HCT116 (cell line): Measurements from ENCODE around the gene IRF2BP2. TPM values are rescaled to one million over a fixed set of nuclear protein-coding genes. Genes with fewer than 3 reads are reported as not detected.
A peak's percentile ranks its signal among the peaks of the same experiment; 100 is the strongest.

Experiments used
- ATAC-seq: fragments of 200-7000 bp; cut with Tn5 transposase; 2 replicates; pipeline ENCODE4 v1.9.1; 2020; ENCODE audit warnings: mild to moderate bottlenecking, moderate library complexity
- BruUV-seq: library from RNA; stranded (reverse); fragments of 400-500 nt; replicated peaks from 2 replicates; lab custom pipeline; 2021; lab: Mats Ljungman, UMichigan
- CTCF ChIA-PET: fragments of 300-600 bp; sonication (Branson Sonifier 250); formaldehyde crosslinking; loops from one replicate; lab custom pipeline; 2021; ENCODE audit warnings: antibody characterized with exemption; lab: Charles Lee
- POLR2A ChIA-PET: fragments of 300-600, 350-600 bp; sonication (Branson Sonifier 250); formaldehyde crosslinking; loops from one replicate; lab custom pipeline; 2021; ENCODE audit warnings: antibody characterized with exemption; lab: Charles Lee
- RAD21 ChIA-PET, 2 experiments: fragments of 300-600 bp; sonication (Branson Sonifier 250); formaldehyde crosslinking; loops; one replicate each; lab custom pipeline; 2023; ENCODE audit warnings: low total read pairs in 2 of 2; ENCODE audit not compliant: uncharacterized antibody in 2 of 2, unreplicated experiment in 2 of 2, low non-redundant PET in 1 of 2; lab: Charles Lee
- DNase-seq: peaks from one replicate; pipeline ENCODE4 v3.0.0-alpha.2; 2010; ENCODE audit warnings: low read depth, low spot score
- H2AFZ ChIP-seq: fragments of 200-600 bp; shearing (Covaris generic), sonication (generic); 2 replicates; pipeline ENCODE4 v1.6.1; 2017; ENCODE audit warnings: low read depth, mixed run types, mixed read lengths, antibody characterized with exemption, low read length; ENCODE audit not compliant: poor library complexity, severe bottlenecking
- H3K27ac ChIP-seq: 2 replicates; pipeline ENCODE4 v1.5.1; 2012; ENCODE audit warnings: low read depth, low read length
- H3K27me3 ChIP-seq: fragments of 200-600 bp; sonication (generic); 2 replicates; pipeline ENCODE4 v1.6.1; 2016; ENCODE audit warnings: mixed run types, low read length, mixed read lengths; ENCODE audit not compliant: insufficient read depth
- H3K36me3 ChIP-seq, 2 experiments: fragments of 200-500 bp in 1 of 2; fragments of 200-600 bp in 1 of 2; sonication (Bioruptor generic) in 1 of 2; sonication (generic) in 1 of 2; 2 replicates each; pipeline versions ENCODE4 v1.5.1 to v1.6.1; 2014 to 2016; ENCODE audit warnings: low read length in 2 of 2, inconsistent platforms in 1 of 2, mixed read lengths in 1 of 2, mixed run types in 1 of 2; ENCODE audit not compliant: insufficient read depth in 2 of 2, control insufficient read depth in 1 of 2
- H3K4me1 ChIP-seq, 2 experiments: fragments of 200-600 bp in 1 of 2; sonication (generic) in 1 of 2; 2 replicates each; pipeline versions ENCODE4 v1.5.1 to v1.6.1; 2012 to 2017; ENCODE audit warnings: low read length in 2 of 2, inconsistent platforms in 1 of 2, mild to moderate bottlenecking in 1 of 2, mixed read lengths in 1 of 2, mixed run types in 1 of 2, moderate library complexity in 1 of 2; ENCODE audit not compliant: insufficient read depth in 2 of 2, control insufficient read depth in 1 of 2
- H3K4me2 ChIP-seq: fragments of 200-600 bp; sonication (generic); 2 replicates; pipeline ENCODE4 v1.6.1; 2017; ENCODE audit warnings: mixed run types, low read length, mixed read lengths
- H3K4me3 ChIP-seq, 2 experiments: fragments of 200-600 bp in 1 of 2; sonication (generic) in 1 of 2; replicated peaks in 1 of 2; 2 replicates each; pipeline ENCODE4 v1.5.1; 2011 to 2016; ENCODE audit warnings: low read length in 2 of 2, control low read depth in 1 of 2, low read depth in 1 of 2, mild to moderate bottlenecking in 1 of 2, mixed read lengths in 1 of 2, mixed run types in 1 of 2
- H3K79me2 ChIP-seq: fragments of 200-600 bp; sonication (generic); 2 replicates; pipeline ENCODE4 v1.6.1; 2017; ENCODE audit warnings: mild to moderate bottlenecking, mixed run types, low read length, moderate library complexity, mixed read lengths; ENCODE audit not compliant: insufficient read depth
- H3K9ac ChIP-seq: fragments of 200-600 bp; sonication (generic); 2 replicates; pipeline ENCODE4 v1.6.1; 2016; ENCODE audit warnings: low read length, mixed read lengths
- H3K9me2 ChIP-seq: fragments of 200-600 bp; sonication (generic), shearing (Covaris generic); 2 replicates; pipeline ENCODE4 v1.6.1; 2017; ENCODE audit warnings: mixed run types, mild to moderate bottlenecking, moderate library complexity; ENCODE audit not compliant: insufficient read depth
- H3K9me3 ChIP-seq, 2 experiments: fragments of 200-500 bp in 1 of 2; fragments of 200-600 bp in 1 of 2; sonication (Bioruptor generic) in 1 of 2; sonication (generic) in 1 of 2; 2 replicates each; pipeline ENCODE4 v1.6.1; 2014 to 2017; ENCODE audit warnings: low read length in 2 of 2, mixed read lengths in 2 of 2, inconsistent platforms in 1 of 2, low read depth in 1 of 2, mild to moderate bottlenecking in 1 of 2, mixed run types in 1 of 2, moderate library complexity in 1 of 2; ENCODE audit not compliant: control insufficient read depth in 1 of 2, insufficient read depth in 1 of 2
- H4K20me1 ChIP-seq: fragments of 200-600 bp; sonication (generic), shearing (Covaris generic); 2 replicates; pipeline ENCODE4 v1.6.1; 2017; ENCODE audit warnings: mixed run types, mild to moderate bottlenecking, moderate library complexity; ENCODE audit not compliant: insufficient read depth
- FOSL1 ChIP-seq: IDR thresholded peaks from 2 replicates; pipeline ENCODE4 v1.6.1; 2012; ENCODE audit warnings: low read depth
- POLR2AphosphoS5 ChIP-seq: IDR thresholded peaks from 2 replicates; pipeline ENCODE4 v1.6.1; 2011; ENCODE audit warnings: mild to moderate bottlenecking, low read depth, low read length, moderate library complexity
- YY1 ChIP-seq: IDR thresholded peaks from 2 replicates; pipeline ENCODE4 v1.6.1; 2011; ENCODE audit warnings: low read length, low read depth, moderate library complexity, mild to moderate bottlenecking; ENCODE audit not compliant: insufficient replicate concordance; ENCODE audit errors: extremely low read depth
- intact Hi-C: fragments of 100-400 bp; cut with micrococcal nuclease; formaldehyde crosslinking; loops from 2 replicates; pipeline ENCODE4 v1.10.0; 2022
- total RNA-seq: library from RNA; stranded (reverse); gene quantifications from one replicate; pipeline ENCODE4 v1.2.1, GENCODE V29; 2021; ENCODE audit not compliant: unreplicated experiment
- TF ChIP-seq, protein P1 (sequence below): IDR thresholded peaks from 2 replicates; pipeline ENCODE4 v1.6.1; 2011; ENCODE audit warnings: mild to moderate bottlenecking, low read length, moderate library complexity; ENCODE audit not compliant: insufficient replicate concordance; ENCODE audit errors: extremely low read depth

The IRF2BP2 gene
- total RNA-seq, 1 experiment from 2014 or later = 61.3 TPM

DNA sequence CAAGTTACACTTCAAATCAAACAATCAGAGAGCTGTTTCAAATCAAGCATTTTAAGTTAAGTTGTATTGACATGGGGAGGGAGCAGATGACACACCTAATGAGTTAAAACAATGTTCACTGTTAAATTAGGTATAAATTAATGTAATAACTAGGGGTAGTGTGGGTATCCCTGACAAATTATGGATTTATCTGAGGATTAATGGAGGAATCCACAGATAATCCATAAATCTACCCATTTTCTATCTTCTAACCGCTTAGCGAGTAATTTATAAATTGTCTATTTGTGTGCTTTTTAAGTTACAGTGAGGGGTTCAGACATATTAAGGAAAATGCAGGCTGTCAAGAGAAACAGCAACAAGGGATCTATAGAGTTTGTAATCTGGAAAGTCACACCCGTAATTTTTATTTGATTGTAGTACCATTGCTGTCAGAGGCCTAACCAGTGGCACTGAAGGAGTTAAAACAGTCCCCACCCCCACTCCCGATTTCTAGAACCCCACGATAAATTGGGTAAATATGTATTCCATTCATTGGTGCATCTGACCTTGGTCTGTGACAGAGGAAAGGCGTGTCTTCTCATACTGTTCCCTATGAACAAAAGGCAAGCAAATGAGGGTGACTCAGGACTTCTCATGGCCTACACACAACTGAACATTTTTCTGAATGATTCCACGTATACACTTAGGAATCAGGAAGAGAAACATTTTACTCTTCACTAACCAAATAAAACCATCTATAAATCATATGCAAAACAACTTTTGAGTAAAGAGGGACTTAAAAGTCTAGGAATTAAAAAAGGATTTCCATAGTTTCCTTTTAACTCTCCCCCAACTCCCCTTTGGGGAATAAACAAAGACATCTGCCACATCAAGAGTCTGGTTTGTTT lies 7.4 kb downstream of the IRF2BP2 start:
- peaks cover 82 to 89% of the 10 kb centered on the region in 2 experiments for H3K4me1 ChIP-seq
- peaks cover 0 to 6% of the 10 kb centered on the region in 2 experiments; a peak in 1 of 4 replicates for H3K36me3 ChIP-seq
- intact Hi-C loops = loop anchor here (5.0 kb wide), 1 partner anchor 265 kb away; no protein-coding TSS in a partner anchor

More for the DNA sequence above, 7.4 kb downstream of the IRF2BP2 start:
- peaks cover 51% of the 10 kb centered on the region for H3K79me2 ChIP-seq
- ATAC-seq (peak; percentile 58), DNase-seq (peak; percentile 88)
- H2AFZ ChIP-seq = no peak overlapping the region
- H3K9ac ChIP-seq = peak overlapping the region; percentile 54
- ChIA-PET POLR2A (interaction anchor here (1.2 to 3.1 kb wide), 3 partner anchors 8 to 478 kb away, joined by 3 to 26 read pairs (median 7); partner anchors contain the start of gene IRF2BP2), RAD21 (no interaction called here), CTCF (no interaction called here)
- peaks cover 8% of the 10 kb centered on the region; the same call in 1 of the 2 replicates for H4K20me1 ChIP-seq
- H3K4me2 ChIP-seq = peak overlapping the region; percentile 60
- H3K27ac ChIP-seq = peak overlapping the region; percentile 73; the same call in 1 of the 2 replicates
- peak overlapping the region in 1 of 2 experiments; percentile 6; a peak in 2 of 4 replicates for H3K4me3 ChIP-seq
- H3K9me2 ChIP-seq = no peaks in the 10 kb centered on the region
- H3K27me3 ChIP-seq = no peaks in the 10 kb centered on the region
- no TSS peak for BruUV-seq
- no peaks in the 10 kb centered on the region for H3K9me3 ChIP-seq
- TF ChIP-seq FOSL1 = no peak
- TF ChIP-seq YY1 = peak; percentile 25
- TF ChIP-seq, protein P1, sequence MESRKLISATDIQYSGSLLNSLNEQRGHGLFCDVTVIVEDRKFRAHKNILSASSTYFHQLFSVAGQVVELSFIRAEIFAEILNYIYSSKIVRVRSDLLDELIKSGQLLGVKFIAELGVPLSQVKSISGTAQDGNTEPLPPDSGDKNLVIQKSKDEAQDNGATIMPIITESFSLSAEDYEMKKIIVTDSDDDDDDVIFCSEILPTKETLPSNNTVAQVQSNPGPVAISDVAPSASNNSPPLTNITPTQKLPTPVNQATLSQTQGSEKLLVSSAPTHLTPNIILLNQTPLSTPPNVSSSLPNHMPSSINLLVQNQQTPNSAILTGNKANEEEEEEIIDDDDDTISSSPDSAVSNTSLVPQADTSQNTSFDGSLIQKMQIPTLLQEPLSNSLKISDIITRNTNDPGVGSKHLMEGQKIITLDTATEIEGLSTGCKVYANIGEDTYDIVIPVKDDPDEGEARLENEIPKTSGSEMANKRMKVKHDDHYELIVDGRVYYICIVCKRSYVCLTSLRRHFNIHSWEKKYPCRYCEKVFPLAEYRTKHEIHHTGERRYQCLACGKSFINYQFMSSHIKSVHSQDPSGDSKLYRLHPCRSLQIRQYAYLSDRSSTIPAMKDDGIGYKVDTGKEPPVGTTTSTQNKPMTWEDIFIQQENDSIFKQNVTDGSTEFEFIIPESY = peak; percentile 34
- TF ChIP-seq POLR2AphosphoS5 = peak; percentile 46; the same call in 1 of the 2 replicates
